ENCODE measurements around the gene TTC8.
A peak's percentile ranks its signal among the peaks of the same experiment; 100 is the strongest.

Gene TTC8

GRCh38 chr14:88825078-88825458 is 617 bp downstream of the TTC8 start:
- H3K27me3 ChIP-seq (ENCODE audit: control insufficient read depth, insufficient read depth, low read length), result no peaks in the 10 kb centered on the region
- no peaks in the 10 kb centered on the region for H3K9me3 ChIP-seq (ENCODE audit: control insufficient read depth, insufficient read depth, low read length)
- no peaks in the 10 kb centered on the region for H3K4me1 ChIP-seq (ENCODE audit: control insufficient read depth, insufficient read depth, low read length)
- peak overlapping the region; percentile 89 for H3K27ac ChIP-seq (ENCODE audit: low read depth, low read length)
- H3K9ac ChIP-seq (ENCODE audit: low read depth, low read length), result peak overlapping the region; percentile 92
- no peaks in the 10 kb centered on the region for H3K36me3 ChIP-seq (ENCODE audit: control insufficient read depth, insufficient read depth, low read length)
- peak overlapping the region; percentile 95 for H3K4me3 ChIP-seq (ENCODE audit: low read depth, low read length)

GRCh38 chr14:88825503-88825902 is 1.1 kb downstream of the TTC8 start:
- Histone ChIP-seq H3K9me3 (ENCODE audit: control insufficient read depth, insufficient read depth, low read length) (no peaks in the 10 kb centered on the region), H3K36me3 (ENCODE audit: control insufficient read depth, insufficient read depth, low read length) (no peaks in the 10 kb centered on the region), H3K27me3 (ENCODE audit: control insufficient read depth, insufficient read depth, low read length) (no peaks in the 10 kb centered on the region), H3K27ac (ENCODE audit: low read depth, low read length) (no peak overlapping the region), H3K9ac (ENCODE audit: low read depth, low read length) (no peak overlapping the region), H3K4me1 (ENCODE audit: control insufficient read depth, insufficient read depth, low read length) (no peaks in the 10 kb centered on the region), H3K4me3 (ENCODE audit: low read depth, low read length) (peak overlapping the region; percentile 95)

GRCh38 chr14:88829188-88829587 is 4.7 kb downstream of the TTC8 start:
- H3K27ac ChIP-seq (ENCODE audit: low read depth, low read length), result no peak overlapping the region
- no peak overlapping the region for H3K9ac ChIP-seq (ENCODE audit: low read depth, low read length)
- H3K27me3 ChIP-seq (ENCODE audit: control insufficient read depth, insufficient read depth, low read length), result no peaks in the 10 kb centered on the region
- no peaks in the 10 kb centered on the region for H3K4me1 ChIP-seq (ENCODE audit: control insufficient read depth, insufficient read depth, low read length)
- H3K36me3 ChIP-seq (ENCODE audit: control insufficient read depth, insufficient read depth, low read length), result no peaks in the 10 kb centered on the region
- no peak overlapping the region for H3K4me3 ChIP-seq (ENCODE audit: low read depth, low read length)
- H3K9me3 ChIP-seq (ENCODE audit: control insufficient read depth, insufficient read depth, low read length), result no peaks in the 10 kb centered on the region

- no peak overlapping the region for H3K9ac ChIP-seq (ENCODE audit: low read depth, low read length)
- no peaks in the 10 kb centered on the region for H3K27me3 ChIP-seq (ENCODE audit: control insufficient read depth, insufficient read depth, low read length)
- no peaks in the 10 kb centered on the region for H3K4me1 ChIP-seq (ENCODE audit: control insufficient read depth, insufficient read depth, low read length)
- no peaks in the 10 kb centered on the region for H3K36me3 ChIP-seq (ENCODE audit: control insufficient read depth, insufficient read depth, low read length)
- H3K4me3 ChIP-seq (ENCODE audit: low read depth, low read length), result no peak overlapping the region
- H3K27ac ChIP-seq (ENCODE audit: low read depth, low read length), result no peak overlapping the region
- no peaks in the 10 kb centered on the region for H3K9me3 ChIP-seq (ENCODE audit: control insufficient read depth, insufficient read depth, low read length)
These were observed 5.3 kb downstream of the TTC8 start for GRCh38 chr14:88829685-88830302.

GRCh38 chr14:88831284-88831683 is 6.8 kb downstream of the TTC8 start:
- Histone ChIP-seq H3K9ac (ENCODE audit: low read depth, low read length) (no peak overlapping the region), H3K4me3 (ENCODE audit: low read depth, low read length) (no peak overlapping the region), H3K9me3 (ENCODE audit: control insufficient read depth, insufficient read depth, low read length) (no peaks in the 10 kb centered on the region), H3K27me3 (ENCODE audit: control insufficient read depth, insufficient read depth, low read length) (no peaks in the 10 kb centered on the region), H3K36me3 (ENCODE audit: control insufficient read depth, insufficient read depth, low read length) (no peaks in the 10 kb centered on the region), H3K27ac (ENCODE audit: low read depth, low read length) (no peak overlapping the region), H3K4me1 (ENCODE audit: control insufficient read depth, insufficient read depth, low read length) (no peaks in the 10 kb centered on the region)

- Histone ChIP-seq H3K36me3 (ENCODE audit: control insufficient read depth, insufficient read depth, low read length) (no peaks in the 10 kb centered on the region), H3K4me1 (ENCODE audit: control insufficient read depth, insufficient read depth, low read length) (no peaks in the 10 kb centered on the region), H3K9ac (ENCODE audit: low read depth, low read length) (no peak overlapping the region), H3K4me3 (ENCODE audit: low read depth, low read length) (no peak overlapping the region), H3K27ac (ENCODE audit: low read depth, low read length) (no peak overlapping the region), H3K27me3 (ENCODE audit: control insufficient read depth, insufficient read depth, low read length) (no peaks in the 10 kb centered on the region), H3K9me3 (ENCODE audit: control insufficient read depth, insufficient read depth, low read length) (no peaks in the 10 kb centered on the region)
These were observed 10.5 kb downstream of the TTC8 start for GRCh38 chr14:88834883-88835431.

GRCh38 chr14:88835661-88836060 is 11.2 kb downstream of the TTC8 start:
- Histone ChIP-seq H3K4me1 (ENCODE audit: control insufficient read depth, insufficient read depth, low read length) (no peaks in the 10 kb centered on the region), H3K9me3 (ENCODE audit: control insufficient read depth, insufficient read depth, low read length) (no peaks in the 10 kb centered on the region), H3K27me3 (ENCODE audit: control insufficient read depth, insufficient read depth, low read length) (no peaks in the 10 kb centered on the region), H3K36me3 (ENCODE audit: control insufficient read depth, insufficient read depth, low read length) (no peaks in the 10 kb centered on the region), H3K4me3 (ENCODE audit: low read depth, low read length) (no peak overlapping the region), H3K9ac (ENCODE audit: low read depth, low read length) (no peak overlapping the region), H3K27ac (ENCODE audit: low read depth, low read length) (no peak overlapping the region)

GRCh38 chr14:88837495-88837894 is 13.0 kb downstream of the TTC8 start:
- no peaks in the 10 kb centered on the region for H3K27me3 ChIP-seq (ENCODE audit: control insufficient read depth, insufficient read depth, low read length)
- no peak overlapping the region for H3K4me3 ChIP-seq (ENCODE audit: low read depth, low read length)
- no peaks in the 10 kb centered on the region for H3K4me1 ChIP-seq (ENCODE audit: control insufficient read depth, insufficient read depth, low read length)
- no peaks in the 10 kb centered on the region for H3K9me3 ChIP-seq (ENCODE audit: control insufficient read depth, insufficient read depth, low read length)
- no peaks in the 10 kb centered on the region; the same call in 1 of the 2 replicates for H3K36me3 ChIP-seq (ENCODE audit: control insufficient read depth, insufficient read depth, low read length)
- no peak overlapping the region for H3K27ac ChIP-seq (ENCODE audit: low read depth, low read length)
- H3K9ac ChIP-seq (ENCODE audit: low read depth, low read length), result no peak overlapping the region

- no peaks in the 10 kb centered on the region for H3K4me1 ChIP-seq (ENCODE audit: control insufficient read depth, insufficient read depth, low read length)
- H3K9ac ChIP-seq (ENCODE audit: low read depth, low read length), result no peak overlapping the region
- H3K27ac ChIP-seq (ENCODE audit: low read depth, low read length), result no peak overlapping the region
- H3K9me3 ChIP-seq (ENCODE audit: control insufficient read depth, insufficient read depth, low read length), result no peaks in the 10 kb centered on the region
- no peaks in the 10 kb centered on the region for H3K27me3 ChIP-seq (ENCODE audit: control insufficient read depth, insufficient read depth, low read length)
- H3K36me3 ChIP-seq (ENCODE audit: control insufficient read depth, insufficient read depth, low read length), result no peaks in the 10 kb centered on the region; the same call in 1 of the 2 replicates
- H3K4me3 ChIP-seq (ENCODE audit: low read depth, low read length), result no peak overlapping the region
These were observed 13.6 kb downstream of the TTC8 start for GRCh38 chr14:88838015-88838414.

GRCh38 chr14:88840926-88841325 is 16.5 kb downstream of the TTC8 start:
- Histone ChIP-seq H3K4me1 (ENCODE audit: control insufficient read depth, insufficient read depth, low read length) (no peaks in the 10 kb centered on the region), H3K9ac (ENCODE audit: low read depth, low read length) (no peak overlapping the region), H3K27ac (ENCODE audit: low read depth, low read length) (no peak overlapping the region), H3K27me3 (ENCODE audit: control insufficient read depth, insufficient read depth, low read length) (no peaks in the 10 kb centered on the region), H3K9me3 (ENCODE audit: control insufficient read depth, insufficient read depth, low read length) (no peaks in the 10 kb centered on the region), H3K36me3 (ENCODE audit: control insufficient read depth, insufficient read depth, low read length) (no peaks in the 10 kb centered on the region; the same call in 1 of the 2 replicates), H3K4me3 (ENCODE audit: low read depth, low read length) (no peak overlapping the region)

- H3K4me3 ChIP-seq (ENCODE audit: low read depth, low read length), result no peak overlapping the region
These were observed 17.3 kb downstream of the TTC8 start for GRCh38 chr14:88841741-88842140.

More at GRCh38 chr14:88841741-88842140, 17.3 kb downstream of the TTC8 start:
- H3K36me3 ChIP-seq (ENCODE audit: control insufficient read depth, insufficient read depth, low read length), result no peaks in the 10 kb centered on the region; the same call in 1 of the 2 replicates
- no peaks in the 10 kb centered on the region for H3K9me3 ChIP-seq (ENCODE audit: control insufficient read depth, insufficient read depth, low read length)
- no peaks in the 10 kb centered on the region for H3K4me1 ChIP-seq (ENCODE audit: control insufficient read depth, insufficient read depth, low read length)
- H3K9ac ChIP-seq (ENCODE audit: low read depth, low read length), result no peak overlapping the region
- H3K27me3 ChIP-seq (ENCODE audit: control insufficient read depth, insufficient read depth, low read length), result no peaks in the 10 kb centered on the region
- H3K27ac ChIP-seq (ENCODE audit: low read depth, low read length), result no peak overlapping the region
